Lung (tissue), 12 donors: Measurements from ENCODE around the gene ADIPOR2. TPM values are rescaled to one million over a fixed set of nuclear protein-coding genes. Genes with fewer than 3 reads are reported as not detected.

ENCODE experiments used
- ATAC-seq: fragments of 200-7000 bp; cut with Tn5 transposase; one replicate; pipeline ENCODE4 v1.9.1; 2020; ENCODE audit warnings: moderate number of reproducible peaks; ENCODE audit not compliant: insufficient read depth, low FRiP score
- DNase-seq, 3 donors: peaks; one replicate each; pipeline ENCODE4 v3.0.0-alpha.2; 2013 to 2017
- H3K27ac ChIP-seq, 2 donors: one replicate each; pipeline ENCODE4 v1.5.1; 2013; ENCODE audit warnings: mild to moderate bottlenecking in 2 of 2, moderate library complexity in 2 of 2, control low read depth in 1 of 2, inconsistent platforms in 1 of 2, low read depth in 1 of 2, low read length in 1 of 2
- H3K27me3 ChIP-seq, 3 donors: one replicate each; pipeline ENCODE4 v1.5.1; 2013; ENCODE audit warnings: low read length in 2 of 3; ENCODE audit not compliant: control insufficient read depth in 3 of 3, insufficient read depth in 3 of 3
- H3K36me3 ChIP-seq, 4 donors: one replicate each; pipeline ENCODE4 v1.5.1; 2013; ENCODE audit warnings: low read length in 4 of 4, mild to moderate bottlenecking in 1 of 4, moderate library complexity in 1 of 4; ENCODE audit not compliant: control insufficient read depth in 4 of 4, insufficient read depth in 4 of 4
- H3K4me1 ChIP-seq, 5 donors: one replicate each; pipeline ENCODE4 v1.5.1; 2013; ENCODE audit warnings: low read length in 5 of 5, mild to moderate bottlenecking in 2 of 5, moderate library complexity in 1 of 5; ENCODE audit not compliant: control insufficient read depth in 5 of 5, insufficient read depth in 5 of 5
- H3K4me3 ChIP-seq: one replicate; pipeline ENCODE4 v1.5.1; 2013; ENCODE audit warnings: mild to moderate bottlenecking, control low read depth, moderate library complexity
- H3K9ac ChIP-seq, 2 donors: one replicate each; pipeline ENCODE4 v1.5.1; 2013; ENCODE audit warnings: low read length in 2 of 2, control low read depth in 1 of 2; ENCODE audit not compliant: insufficient read depth in 1 of 2
- H3K9me3 ChIP-seq, 4 donors: one replicate each; pipeline ENCODE4 v1.5.1; 2013; ENCODE audit warnings: low read length in 3 of 4, mild to moderate bottlenecking in 1 of 4, moderate library complexity in 1 of 4; ENCODE audit not compliant: control insufficient read depth in 4 of 4, insufficient read depth in 3 of 4
- CTCF ChIP-seq: IDR thresholded peaks from 2 replicates; pipeline ENCODE4 v1.5.1; 2012; ENCODE audit warnings: mild to moderate bottlenecking; ENCODE audit errors: control extremely low read depth, extremely low read depth
- WGBS, 2 donors: extraction: QIAGEN DNeasy Blood & Tissue Kit; methylation state at CpG; one replicate each; pipeline ENCODE4 v1.1.7; 2013; 5-methylcytosine and 5-hydroxymethylcytosine counted together
- polyA plus RNA-seq, 2 donors: library from polyadenylated mRNA; stranded (reverse); fragments of 200-250 nt; gene quantifications; one replicate each; pipeline ENCODE4 v1.2.1, GENCODE V29; 2013
- total RNA-seq, 2 donors: library from RNA; depleted of rRNA in 1 of 2; stranded (reverse); fragments of >200 nt in 1 of 2; gene quantifications; one replicate each; pipeline ENCODE4 v1.2.1, GENCODE V29; 2014 to 2021
- donor health status: control.
- donor health status: control.
- donor health status: Bipolar disorder and iron deficiency.
- donor health status: healthy.
- donor health status: DM: yes; HTN: yes; CAD: no.

ADIPOR2 gene
- total and polyA plus RNA-seq, 4 donors: 31.9 to 61.1 (median 53.6) TPM

GRCh38 chr12:1703771-1704722 lies 13.2 kb downstream of the ADIPOR2 start:
- TF ChIP-seq CTCF: no peak
- WGBS, 2 donors: 71 to 78% methylated on average over 3 of the region's 3 CpGs

GRCh38 chr12:1705774-1706631 lies 15.1 kb downstream of the ADIPOR2 start:
- no peak overlapping the region for H3K4me3 ChIP-seq
- no peak for TF ChIP-seq CTCF
- H3K9ac ChIP-seq: no peak overlapping the region
- no peak overlapping the region for H3K27ac ChIP-seq
- WGBS, 2 donors: 79 to 85% methylated on average over 3 of the region's 3 CpGs
- peaks cover 0 to 8% (median 0%) of the 10 kb centered on the region in 5 donors for H3K4me1 ChIP-seq
- peaks cover 0 to 2% (median 0%) of the 10 kb centered on the region in 4 donors for H3K9me3 ChIP-seq
- DNase-seq (no peak), ATAC-seq (no peak)
- no peaks in the 10 kb centered on the region for H3K36me3 ChIP-seq
- no peaks in the 10 kb centered on the region for H3K27me3 ChIP-seq

More at GRCh38 chr12:1703771-1704722, 13.2 kb downstream of the ADIPOR2 start:
- H3K4me1 ChIP-seq: peaks cover 0 to 8% (median under 1%) of the 10 kb centered on the region in 5 donors
- no peak overlapping the region for H3K27ac ChIP-seq
- H3K9me3 ChIP-seq: peaks cover 0 to 2% (median 0%) of the 10 kb centered on the region in 4 donors
- H3K4me3 ChIP-seq: no peak overlapping the region
- DNase-seq (no peak), ATAC-seq (no peak)
- no peaks in the 10 kb centered on the region for H3K27me3 ChIP-seq
- H3K36me3 ChIP-seq: no peaks in the 10 kb centered on the region
- no peak overlapping the region for H3K9ac ChIP-seq

GRCh38 chr12:1706632-1706980 lies 15.7 kb downstream of the ADIPOR2 start:
- Histone ChIP-seq H3K27me3 (no peaks in the 10 kb centered on the region), H3K9me3 (no peaks in the 10 kb centered on the region), H3K27ac (no peak overlapping the region), H3K9ac (no peak overlapping the region), H3K4me1 (peaks cover 0 to 11% (median 2%) of the 10 kb centered on the region in 5 donors), H3K4me3 (no peak overlapping the region), H3K36me3 (no peaks in the 10 kb centered on the region)
- DNase-seq: no peak
- no peak for ATAC-seq
- no peak for TF ChIP-seq CTCF
- WGBS, 2 donors: 32 to 35% methylated on average over 1 of the region's 1 CpG
